Fibroblast of pulmonary artery (primary cell): ENCODE measurements around the gene RPGRIP1L.

Experiments used
- DNase-seq: peaks from one replicate; pipeline ENCODE4 v3.0.0-alpha.2; 2010; ENCODE audit warnings: low read depth
- H3K4me3 ChIP-seq: replicated peaks from 2 replicates; pipeline ENCODE4 v1.5.1; 2011; ENCODE audit warnings: low read depth, mild to moderate bottlenecking, control low read depth, low read length, moderate library complexity
- CTCF ChIP-seq: IDR thresholded peaks from 2 replicates; pipeline ENCODE4 v1.5.1; 2011; ENCODE audit warnings: mild to moderate bottlenecking, control low read depth, low read length, inconsistent platforms; ENCODE audit errors: missing control alignments

RPGRIP1L gene

GRCh38 chr16:53566552-53567245, 137.0 kb downstream of the RPGRIP1L start:
- DNase-seq = no peak
- TF ChIP-seq CTCF = no peak
- H3K4me3 ChIP-seq = no peak overlapping the region

GRCh38 chr16:53565296-53565863, 138.3 kb downstream of the RPGRIP1L start:
- no peak for DNase-seq
- no peak for TF ChIP-seq CTCF
- H3K4me3 ChIP-seq = no peak overlapping the region

GRCh38 chr16:53563426-53563825, 140.2 kb downstream of the RPGRIP1L start:
- TF ChIP-seq CTCF = no peak
- no peak for DNase-seq
- H3K4me3 ChIP-seq = no peak overlapping the region

- TF ChIP-seq CTCF = no peak
- no peak overlapping the region for H3K4me3 ChIP-seq
- DNase-seq = no peak
These were observed 142.4 kb downstream of the RPGRIP1L start for GRCh38 chr16:53561101-53561888.

- DNase-seq = no peak
- no peak overlapping the region for H3K4me3 ChIP-seq
- no peak for TF ChIP-seq CTCF
These were observed 144.2 kb downstream of the RPGRIP1L start for GRCh38 chr16:53559270-53559951.

- TF ChIP-seq CTCF = no peak
- DNase-seq = no peak
- H3K4me3 ChIP-seq = no peak overlapping the region
These were observed 144.9 kb downstream of the RPGRIP1L start for GRCh38 chr16:53558710-53559109.
